Gastroesophageal sphincter (tissue), 3 donors: Measurements from ENCODE around the gene PPM1H.

Experiments
- POLR2A ChIP-seq, 2 donors: fragments of 450-650 bp; IDR thresholded peaks; one replicate each; pipeline ENCODE4 v1.6.1; 2017; ENCODE audit warnings: antibody characterized with exemption in 2 of 2, mild to moderate bottlenecking in 2 of 2, moderate library complexity in 1 of 2
- POLR2AphosphoS5 ChIP-seq: sonication (generic); formaldehyde crosslinking; IDR thresholded peaks from one replicate; pipeline ENCODE4 v1.6.1; 2017; ENCODE audit warnings: antibody characterized with exemption
- TF ChIP-seq, protein P1 (sequence below), 4 experiments: fragments of 200-600 bp in 2 of 4; fragments of 450-650 bp in 2 of 4; sonication (generic) in 1 of 4; IDR thresholded peaks; one replicate each; pipeline ENCODE4 v1.5.1; 2017 to 2019; ENCODE audit warnings: antibody characterized with exemption in 4 of 4, mild to moderate bottlenecking in 2 of 4, moderate library complexity in 2 of 4

DNA sequence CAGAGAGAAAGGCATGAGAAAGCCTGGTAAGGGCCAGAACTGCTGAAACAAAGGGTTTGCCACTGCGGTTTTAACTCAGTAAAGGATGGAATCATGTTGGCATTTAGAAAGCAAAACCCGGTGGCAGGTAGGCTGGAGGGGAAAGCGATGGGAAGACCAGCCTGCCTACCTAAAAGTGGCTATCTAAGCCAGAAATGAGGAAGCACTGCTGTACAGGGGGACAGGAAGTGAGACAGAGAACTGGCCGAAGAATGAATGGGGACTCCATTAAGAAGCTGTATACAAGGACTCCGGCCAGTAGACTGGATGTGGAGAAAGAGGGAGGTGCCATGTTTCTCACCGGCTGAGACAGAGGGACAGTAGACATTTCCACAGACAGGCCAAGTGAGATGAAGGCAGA is 48.2 kb downstream of the PPM1H start:
- TF ChIP-seq, protein P1, sequence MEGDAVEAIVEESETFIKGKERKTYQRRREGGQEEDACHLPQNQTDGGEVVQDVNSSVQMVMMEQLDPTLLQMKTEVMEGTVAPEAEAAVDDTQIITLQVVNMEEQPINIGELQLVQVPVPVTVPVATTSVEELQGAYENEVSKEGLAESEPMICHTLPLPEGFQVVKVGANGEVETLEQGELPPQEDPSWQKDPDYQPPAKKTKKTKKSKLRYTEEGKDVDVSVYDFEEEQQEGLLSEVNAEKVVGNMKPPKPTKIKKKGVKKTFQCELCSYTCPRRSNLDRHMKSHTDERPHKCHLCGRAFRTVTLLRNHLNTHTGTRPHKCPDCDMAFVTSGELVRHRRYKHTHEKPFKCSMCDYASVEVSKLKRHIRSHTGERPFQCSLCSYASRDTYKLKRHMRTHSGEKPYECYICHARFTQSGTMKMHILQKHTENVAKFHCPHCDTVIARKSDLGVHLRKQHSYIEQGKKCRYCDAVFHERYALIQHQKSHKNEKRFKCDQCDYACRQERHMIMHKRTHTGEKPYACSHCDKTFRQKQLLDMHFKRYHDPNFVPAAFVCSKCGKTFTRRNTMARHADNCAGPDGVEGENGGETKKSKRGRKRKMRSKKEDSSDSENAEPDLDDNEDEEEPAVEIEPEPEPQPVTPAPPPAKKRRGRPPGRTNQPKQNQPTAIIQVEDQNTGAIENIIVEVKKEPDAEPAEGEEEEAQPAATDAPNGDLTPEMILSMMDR (IDR thresholded peaks at IDR 0.05): no peak
- TF ChIP-seq POLR2AphosphoS5 (no peak), POLR2A (IDR thresholded peaks at IDR 0.05) (no peak)
